ENCODE data around the gene LSAMP.

Gene LSAMP

GRCh38 chr3:115916866-115917265, 528.4 kb downstream of the LSAMP start:
- Histone ChIP-seq H3K4me1 (ENCODE audit: control insufficient read depth, insufficient read depth, low read length) (no peaks in the 10 kb centered on the region), H3K4me3 (ENCODE audit: low read depth, low read length) (no peak overlapping the region), H3K9ac (ENCODE audit: low read depth, low read length) (no peak overlapping the region), H3K36me3 (ENCODE audit: control insufficient read depth, insufficient read depth, low read length) (no peaks in the 10 kb centered on the region), H3K9me3 (ENCODE audit: control insufficient read depth, insufficient read depth, low read length) (no peaks in the 10 kb centered on the region), H3K27me3 (ENCODE audit: control insufficient read depth, insufficient read depth, low read length) (no peaks in the 10 kb centered on the region)

GRCh38 chr3:115915061-115915460, 530.2 kb downstream of the LSAMP start:
- H3K4me1 ChIP-seq (ENCODE audit: control insufficient read depth, insufficient read depth, low read length), result no peaks in the 10 kb centered on the region
- no peaks in the 10 kb centered on the region for H3K36me3 ChIP-seq (ENCODE audit: control insufficient read depth, insufficient read depth, low read length)
- no peak overlapping the region for H3K4me3 ChIP-seq (ENCODE audit: low read depth, low read length)
- H3K27me3 ChIP-seq (ENCODE audit: control insufficient read depth, insufficient read depth, low read length), result no peaks in the 10 kb centered on the region
- H3K9ac ChIP-seq (ENCODE audit: low read depth, low read length), result no peak overlapping the region
- H3K9me3 ChIP-seq (ENCODE audit: control insufficient read depth, insufficient read depth, low read length), result no peaks in the 10 kb centered on the region

GRCh38 chr3:115913069-115913686, 532.1 kb downstream of the LSAMP start:
- no peaks in the 10 kb centered on the region for H3K4me1 ChIP-seq (ENCODE audit: control insufficient read depth, insufficient read depth, low read length)
- H3K9me3 ChIP-seq (ENCODE audit: control insufficient read depth, insufficient read depth, low read length), result no peaks in the 10 kb centered on the region
- H3K9ac ChIP-seq (ENCODE audit: low read depth, low read length), result no peak overlapping the region
- H3K4me3 ChIP-seq (ENCODE audit: low read depth, low read length), result no peak overlapping the region
- no peaks in the 10 kb centered on the region for H3K36me3 ChIP-seq (ENCODE audit: control insufficient read depth, insufficient read depth, low read length)
- no peaks in the 10 kb centered on the region for H3K27me3 ChIP-seq (ENCODE audit: control insufficient read depth, insufficient read depth, low read length)

- Histone ChIP-seq H3K4me3 (ENCODE audit: low read depth, low read length) (no peak overlapping the region), H3K9ac (ENCODE audit: low read depth, low read length) (no peak overlapping the region), H3K4me1 (ENCODE audit: control insufficient read depth, insufficient read depth, low read length) (no peaks in the 10 kb centered on the region), H3K36me3 (ENCODE audit: control insufficient read depth, insufficient read depth, low read length) (no peaks in the 10 kb centered on the region), H3K9me3 (ENCODE audit: control insufficient read depth, insufficient read depth, low read length) (no peaks in the 10 kb centered on the region), H3K27me3 (ENCODE audit: control insufficient read depth, insufficient read depth, low read length) (no peaks in the 10 kb centered on the region)
Observed at GRCh38 chr3:115912372-115912771, 532.9 kb downstream of the LSAMP start.

GRCh38 chr3:115905871-115906270, 539.4 kb downstream of the LSAMP start:
- no peaks in the 10 kb centered on the region for H3K27me3 ChIP-seq (ENCODE audit: control insufficient read depth, insufficient read depth, low read length)
- no peak overlapping the region for H3K4me3 ChIP-seq (ENCODE audit: low read depth, low read length)
- H3K36me3 ChIP-seq (ENCODE audit: control insufficient read depth, insufficient read depth, low read length), result no peaks in the 10 kb centered on the region
- H3K9ac ChIP-seq (ENCODE audit: low read depth, low read length), result no peak overlapping the region
- H3K9me3 ChIP-seq (ENCODE audit: control insufficient read depth, insufficient read depth, low read length), result no peaks in the 10 kb centered on the region
- no peaks in the 10 kb centered on the region for H3K4me1 ChIP-seq (ENCODE audit: control insufficient read depth, insufficient read depth, low read length)

GRCh38 chr3:115903843-115904242, 541.4 kb downstream of the LSAMP start:
- H3K27me3 ChIP-seq (ENCODE audit: control insufficient read depth, insufficient read depth, low read length), result no peaks in the 10 kb centered on the region
- peaks cover 4% of the 10 kb centered on the region for H3K4me1 ChIP-seq (ENCODE audit: control insufficient read depth, insufficient read depth, low read length)
- no peak overlapping the region for H3K4me3 ChIP-seq (ENCODE audit: low read depth, low read length)
- H3K9me3 ChIP-seq (ENCODE audit: control insufficient read depth, insufficient read depth, low read length), result no peaks in the 10 kb centered on the region
- no peak overlapping the region for H3K9ac ChIP-seq (ENCODE audit: low read depth, low read length)
- H3K36me3 ChIP-seq (ENCODE audit: control insufficient read depth, insufficient read depth, low read length), result no peaks in the 10 kb centered on the region

GRCh38 chr3:115901008-115901407, 544.3 kb downstream of the LSAMP start:
- Histone ChIP-seq H3K9ac (ENCODE audit: low read depth, low read length) (no peak overlapping the region), H3K9me3 (ENCODE audit: control insufficient read depth, insufficient read depth, low read length) (no peaks in the 10 kb centered on the region), H3K36me3 (ENCODE audit: control insufficient read depth, insufficient read depth, low read length) (no peaks in the 10 kb centered on the region), H3K4me1 (ENCODE audit: control insufficient read depth, insufficient read depth, low read length) (peaks cover 6% of the 10 kb centered on the region), H3K4me3 (ENCODE audit: low read depth, low read length) (no peak overlapping the region), H3K27me3 (ENCODE audit: control insufficient read depth, insufficient read depth, low read length) (no peaks in the 10 kb centered on the region)

GRCh38 chr3:115899535-115899934, 545.8 kb downstream of the LSAMP start:
- no peaks in the 10 kb centered on the region for H3K27me3 ChIP-seq (ENCODE audit: control insufficient read depth, insufficient read depth, low read length)
- H3K9me3 ChIP-seq (ENCODE audit: control insufficient read depth, insufficient read depth, low read length), result no peaks in the 10 kb centered on the region
- no peaks in the 10 kb centered on the region for H3K36me3 ChIP-seq (ENCODE audit: control insufficient read depth, insufficient read depth, low read length)

GRCh38 chr3:115898656-115899410, 546.5 kb downstream of the LSAMP start:
- Histone ChIP-seq H3K9me3 (ENCODE audit: control insufficient read depth, insufficient read depth, low read length) (no peaks in the 10 kb centered on the region), H3K4me3 (ENCODE audit: low read depth, low read length) (no peak overlapping the region), H3K36me3 (ENCODE audit: control insufficient read depth, insufficient read depth, low read length) (no peaks in the 10 kb centered on the region), H3K27me3 (ENCODE audit: control insufficient read depth, insufficient read depth, low read length) (no peaks in the 10 kb centered on the region), H3K9ac (ENCODE audit: low read depth, low read length) (no peak overlapping the region), H3K4me1 (ENCODE audit: control insufficient read depth, insufficient read depth, low read length) (peaks cover 6% of the 10 kb centered on the region)

More at GRCh38 chr3:115899535-115899934, 545.8 kb downstream of the LSAMP start:
- H3K4me1 ChIP-seq (ENCODE audit: control insufficient read depth, insufficient read depth, low read length), result peaks cover 6% of the 10 kb centered on the region
- H3K4me3 ChIP-seq (ENCODE audit: low read depth, low read length), result no peak overlapping the region
- no peak overlapping the region for H3K9ac ChIP-seq (ENCODE audit: low read depth, low read length)

- no peaks in the 10 kb centered on the region for H3K36me3 ChIP-seq (ENCODE audit: control insufficient read depth, insufficient read depth, low read length)
- H3K9ac ChIP-seq (ENCODE audit: low read depth, low read length), result no peak overlapping the region
- H3K4me3 ChIP-seq (ENCODE audit: low read depth, low read length), result no peak overlapping the region
- no peaks in the 10 kb centered on the region for H3K27me3 ChIP-seq (ENCODE audit: control insufficient read depth, insufficient read depth, low read length)
- no peaks in the 10 kb centered on the region for H3K9me3 ChIP-seq (ENCODE audit: control insufficient read depth, insufficient read depth, low read length)
- H3K4me1 ChIP-seq (ENCODE audit: control insufficient read depth, insufficient read depth, low read length), result no peaks in the 10 kb centered on the region
Observed at GRCh38 chr3:115891006-115891636, 554.2 kb downstream of the LSAMP start.

- Histone ChIP-seq H3K4me1 (ENCODE audit: control insufficient read depth, insufficient read depth, low read length) (no peaks in the 10 kb centered on the region), H3K9me3 (ENCODE audit: control insufficient read depth, insufficient read depth, low read length) (no peaks in the 10 kb centered on the region), H3K9ac (ENCODE audit: low read depth, low read length) (no peak overlapping the region), H3K4me3 (ENCODE audit: low read depth, low read length) (no peak overlapping the region), H3K27me3 (ENCODE audit: control insufficient read depth, insufficient read depth, low read length) (no peaks in the 10 kb centered on the region), H3K36me3 (ENCODE audit: control insufficient read depth, insufficient read depth, low read length) (no peaks in the 10 kb centered on the region)
Observed at GRCh38 chr3:115890579-115890978, 554.7 kb downstream of the LSAMP start.

- H3K9ac ChIP-seq (ENCODE audit: low read depth, low read length), result no peak overlapping the region
- H3K9me3 ChIP-seq (ENCODE audit: control insufficient read depth, insufficient read depth, low read length), result no peaks in the 10 kb centered on the region
- H3K4me1 ChIP-seq (ENCODE audit: control insufficient read depth, insufficient read depth, low read length), result no peaks in the 10 kb centered on the region
- no peaks in the 10 kb centered on the region for H3K36me3 ChIP-seq (ENCODE audit: control insufficient read depth, insufficient read depth, low read length)
- no peaks in the 10 kb centered on the region for H3K27me3 ChIP-seq (ENCODE audit: control insufficient read depth, insufficient read depth, low read length)
- H3K4me3 ChIP-seq (ENCODE audit: low read depth, low read length), result no peak overlapping the region
Observed at GRCh38 chr3:115885621-115886020, 559.7 kb downstream of the LSAMP start.
